Amygdala (tissue), 56 donors: Measurements from ENCODE around the gene NRIP3.

Source experiments
- DNase-seq, 56 donors: peaks; one replicate each; lab custom pipeline; 2025; lab: John Stamatoyannopoulos, UW

The NRIP3 gene

GRCh38 chr11:9003573-9004182, at the start of gene NRIP3:
TSS of gene NRIP3 (minus strand) at chr11:9004001. CDS start at chr11:9003935, 66 bp downstream.
- DNase-seq = peak in 39 of 56 donors; percentile 4 to 66 (median 25)

- no peak for DNase-seq
Measured at GRCh38 chr11:9052316-9052715, 48.5 kb upstream of the NRIP3 start.

GRCh38 chr11:9049959-9050358, 46.2 kb upstream of the NRIP3 start:
- DNase-seq = no peak

- DNase-seq = no peak
Measured at GRCh38 chr11:9047964-9048523, 44.2 kb upstream of the NRIP3 start.

- DNase-seq = no peak
Measured at GRCh38 chr11:9046481-9046880, 42.7 kb upstream of the NRIP3 start.

GRCh38 chr11:9042488-9042887, 38.7 kb upstream of the NRIP3 start:
- DNase-seq = no peak

- no peak for DNase-seq
Measured at GRCh38 chr11:9041747-9042146, 37.9 kb upstream of the NRIP3 start.

GRCh38 chr11:9040410-9040809, 36.6 kb upstream of the NRIP3 start:
- DNase-seq = no peak

- no peak for DNase-seq
Measured at GRCh38 chr11:9039863-9040262, 36.1 kb upstream of the NRIP3 start.

- DNase-seq = no peak
Measured at GRCh38 chr11:9039198-9039597, 35.4 kb upstream of the NRIP3 start.

GRCh38 chr11:9038541-9038940, 34.7 kb upstream of the NRIP3 start:
- DNase-seq = no peak

- no peak for DNase-seq
Measured at GRCh38 chr11:9037963-9038362, 34.2 kb upstream of the NRIP3 start.

- DNase-seq = no peak
Measured at GRCh38 chr11:9037046-9037780, 33.4 kb upstream of the NRIP3 start.

- DNase-seq = no peak
Measured at GRCh38 chr11:9030601-9031000, 26.8 kb upstream of the NRIP3 start.

GRCh38 chr11:9029422-9029821, 25.6 kb upstream of the NRIP3 start:
- DNase-seq = no peak

- DNase-seq = peak in 1 of 56 donors; percentile 5
Measured at GRCh38 chr11:9028581-9028980, 24.8 kb upstream of the NRIP3 start.

- DNase-seq = no peak
Measured at GRCh38 chr11:9025101-9025850, 21.5 kb upstream of the NRIP3 start.

GRCh38 chr11:9022961-9023680, 19.3 kb upstream of the NRIP3 start:
- DNase-seq = no peak

- DNase-seq = no peak
Measured at GRCh38 chr11:9020916-9021315, 17.1 kb upstream of the NRIP3 start.

GRCh38 chr11:9019861-9020260, 16.1 kb upstream of the NRIP3 start:
- no peak for DNase-seq

- DNase-seq = peak in 12 of 56 donors; percentile 8 to 42 (median 22)
Measured at GRCh38 chr11:9017773-9018172, 14.0 kb upstream of the NRIP3 start.
